Activated T-cell treated with anti-CD3 and anti-CD28 coated beads, Interleukin-2, amount 50 U/mL, for 4 hours (primary cell): Measurements from ENCODE around the gene NPSR1. TPM values are rescaled to one million over a fixed set of nuclear protein-coding genes. Genes with fewer than 3 reads are reported as not detected.
"Not testable (repeated sequence)": the region's sequence is repeated elsewhere in the genome, so short reads cannot be mapped to it uniquely, and the experiment has no call there.

Experiments
- ATAC-seq, 2 donors: fragments of 200-7000 bp; cut with Tn5 transposase; one replicate each; pipeline ENCODE4 v1.10.0; 2021
- DNase-seq: peaks from one replicate; pipeline ENCODE4 v3.0.0-alpha.2; 2020
- H3K27me3 Mint-ChIP-seq: one replicate; pipeline ENCODE4 v1.8.0; 2021; ENCODE audit warnings: low read depth, mixed read lengths
- H3K36me3 Mint-ChIP-seq: one replicate; pipeline ENCODE4 v1.8.0; 2022; ENCODE audit warnings: mixed read lengths; ENCODE audit not compliant: insufficient read depth
- H3K4me1 Mint-ChIP-seq: one replicate; pipeline ENCODE4 v1.8.0; 2021; ENCODE audit warnings: low read depth, mixed read lengths
- H3K4me3 Mint-ChIP-seq: one replicate; pipeline ENCODE4 v1.8.0; 2021; ENCODE audit warnings: mild to moderate bottlenecking, moderate library complexity, mixed read lengths
- H3K9me3 Mint-ChIP-seq: one replicate; pipeline ENCODE4 v1.8.0; 2021; ENCODE audit warnings: mixed read lengths
- total RNA-seq, 3 donors: library from RNA; stranded (reverse); gene quantifications; one replicate each; pipeline ENCODE4 v1.2.1, GENCODE V29; 2021

The NPSR1 gene, protein sequence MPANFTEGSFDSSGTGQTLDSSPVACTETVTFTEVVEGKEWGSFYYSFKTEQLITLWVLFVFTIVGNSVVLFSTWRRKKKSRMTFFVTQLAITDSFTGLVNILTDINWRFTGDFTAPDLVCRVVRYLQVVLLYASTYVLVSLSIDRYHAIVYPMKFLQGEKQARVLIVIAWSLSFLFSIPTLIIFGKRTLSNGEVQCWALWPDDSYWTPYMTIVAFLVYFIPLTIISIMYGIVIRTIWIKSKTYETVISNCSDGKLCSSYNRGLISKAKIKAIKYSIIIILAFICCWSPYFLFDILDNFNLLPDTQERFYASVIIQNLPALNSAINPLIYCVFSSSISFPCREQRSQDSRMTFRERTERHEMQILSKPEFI
- total RNA-seq = not detected

DNA sequence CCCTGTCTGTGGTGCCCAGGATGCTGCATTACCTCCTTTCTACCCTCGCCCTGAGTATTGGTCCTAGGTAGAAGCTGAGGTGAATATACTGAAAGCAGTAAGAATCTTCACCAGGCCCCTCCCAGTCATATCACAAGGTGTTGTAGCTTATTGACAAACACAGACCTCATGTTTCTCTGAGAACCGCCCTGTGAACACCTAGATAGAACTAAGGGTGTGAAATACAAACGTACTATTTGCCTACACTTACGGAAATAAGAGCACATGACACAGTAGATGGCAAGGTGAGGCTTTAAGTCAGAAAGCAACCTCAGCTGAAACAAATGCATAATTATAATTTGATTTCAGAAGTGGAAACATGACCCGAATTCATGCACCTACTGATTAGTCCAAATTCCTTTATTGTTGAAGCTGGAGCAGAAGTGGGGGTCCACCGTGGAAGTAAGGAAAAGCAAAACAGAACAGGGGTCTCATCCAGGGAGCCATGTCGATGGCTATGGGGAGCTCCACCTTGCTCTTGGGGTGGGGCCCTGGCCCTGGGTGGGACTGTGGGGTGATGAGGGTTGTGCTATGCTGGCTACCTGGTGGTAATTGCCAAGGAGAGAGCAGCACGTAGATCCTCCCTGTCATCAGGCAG, at the start of gene NPSR1:
Gene NPSR1, plus strand, starts transcription at position 587 of the 637 bp plus-strand sequence. CDS start 195 bp downstream, outside the sequence.
- no peaks in the 10 kb centered on the region for H3K36me3 Mint-ChIP-seq
- ATAC-seq (no peak), DNase-seq (no peak)
- no peaks in the 10 kb centered on the region for H3K4me1 Mint-ChIP-seq
- no peaks in the 10 kb centered on the region for H3K9me3 Mint-ChIP-seq
- H3K4me3 Mint-ChIP-seq = no peak within 1 kb of the TSS
- H3K27me3 Mint-ChIP-seq = peaks cover 3% of the 10 kb centered on the region

DNA sequence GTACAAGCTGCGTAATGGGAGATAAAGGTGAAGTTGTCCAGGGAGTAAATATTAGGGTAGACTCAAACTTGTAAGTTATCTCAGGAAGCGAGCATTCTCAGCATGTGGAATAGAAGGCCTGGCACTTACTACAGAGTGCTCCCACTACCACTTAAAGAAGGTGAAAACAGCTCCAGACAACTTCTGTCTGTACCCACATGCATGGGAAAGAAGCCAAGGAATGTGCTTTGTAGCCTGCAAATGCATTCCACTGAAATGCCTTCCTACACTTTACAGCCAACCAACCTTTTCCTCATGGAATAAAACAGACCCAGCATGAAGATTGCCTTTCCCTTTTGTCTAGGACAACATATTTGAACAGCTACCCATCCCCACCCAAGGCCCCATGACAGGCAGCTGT, 45.4 kb upstream of the NPSR1 start:
- Mint-ChIP-seq H3K4me3 (no peak overlapping the region), H3K9me3 (no peaks in the 10 kb centered on the region), H3K36me3 (no peaks in the 10 kb centered on the region), H3K4me1 (no peaks in the 10 kb centered on the region), H3K27me3 (no peaks in the 10 kb centered on the region)
- DNase-seq (no peak), ATAC-seq (no peak)

DNA sequence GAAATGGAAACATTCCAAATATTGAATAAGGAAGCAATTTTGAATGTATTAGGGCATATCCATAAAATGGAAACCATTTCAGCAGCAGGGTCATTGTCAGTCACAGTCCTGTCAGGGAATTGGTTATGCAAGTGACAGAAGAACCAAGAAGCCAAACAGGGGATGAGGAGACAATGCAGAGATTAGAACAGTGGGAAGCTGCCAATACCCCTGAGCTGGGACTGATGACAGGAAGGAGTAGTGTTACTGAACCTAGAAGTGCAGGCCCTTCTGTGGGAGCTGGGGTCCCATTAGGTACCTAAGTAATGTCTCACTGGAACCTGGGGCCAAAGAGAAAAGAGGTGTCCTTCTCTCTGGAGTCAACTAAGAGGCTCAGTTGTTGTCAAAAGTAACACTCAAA, 37.6 kb upstream of the NPSR1 start:
- no peaks in the 10 kb centered on the region for H3K36me3 Mint-ChIP-seq
- no peaks in the 10 kb centered on the region for H3K9me3 Mint-ChIP-seq
- no peaks in the 10 kb centered on the region for H3K4me1 Mint-ChIP-seq
- H3K27me3 Mint-ChIP-seq = no peaks in the 10 kb centered on the region
- DNase-seq = no peak
- H3K4me3 Mint-ChIP-seq = no peak overlapping the region
- ATAC-seq = no peak

DNA sequence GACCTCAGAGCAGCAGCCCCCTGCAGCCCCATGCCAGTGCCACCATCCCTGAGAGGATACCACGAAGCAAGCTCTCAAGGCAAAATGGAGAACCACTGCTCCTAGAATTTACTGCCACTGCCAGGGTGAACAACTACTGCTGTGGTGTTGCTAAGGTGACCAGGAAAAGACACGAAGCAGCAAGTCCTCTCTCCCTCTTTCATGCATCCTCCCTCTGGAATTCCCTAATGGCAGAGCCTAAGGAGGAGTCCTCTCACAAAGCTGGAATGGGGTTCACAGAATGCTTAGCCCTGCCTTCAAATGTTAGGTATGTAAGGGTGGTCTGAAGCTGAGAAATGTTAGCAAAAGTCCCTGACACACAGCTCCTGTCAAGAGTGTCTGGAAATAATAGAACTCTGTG, 35.8 kb upstream of the NPSR1 start:
- Mint-ChIP-seq H3K4me3 (no peak overlapping the region), H3K27me3 (no peaks in the 10 kb centered on the region), H3K4me1 (no peaks in the 10 kb centered on the region), H3K36me3 (no peaks in the 10 kb centered on the region), H3K9me3 (no peaks in the 10 kb centered on the region)
- DNase-seq (no peak), ATAC-seq (no peak)

DNA sequence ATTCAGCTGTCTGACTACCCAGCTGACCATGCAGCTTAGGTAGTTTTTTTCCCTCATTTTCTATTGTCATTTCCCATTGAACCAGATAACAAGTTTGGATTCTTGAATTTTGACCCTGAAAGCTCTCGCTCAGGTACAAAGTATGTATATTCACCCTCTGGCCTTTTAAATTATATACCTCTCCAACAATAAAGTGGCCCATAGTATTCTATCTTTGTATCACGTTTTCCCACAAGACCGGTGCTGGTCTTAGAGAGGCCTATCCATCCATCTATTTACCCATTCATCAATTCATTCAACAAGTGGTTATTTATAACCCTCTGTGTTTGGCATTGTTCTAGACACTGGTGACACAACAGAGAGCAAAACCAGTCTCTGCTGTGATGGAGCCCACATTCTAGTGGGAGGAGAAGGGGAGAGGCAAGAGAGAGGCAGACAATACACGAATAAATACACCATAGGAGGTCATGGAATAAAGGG, 35.2 kb upstream of the NPSR1 start:
- Mint-ChIP-seq H3K27me3 (no peaks in the 10 kb centered on the region), H3K4me1 (no peaks in the 10 kb centered on the region), H3K36me3 (no peaks in the 10 kb centered on the region), H3K9me3 (no peaks in the 10 kb centered on the region), H3K4me3 (no peak overlapping the region)
- ATAC-seq (no peak), DNase-seq (no peak)

DNA sequence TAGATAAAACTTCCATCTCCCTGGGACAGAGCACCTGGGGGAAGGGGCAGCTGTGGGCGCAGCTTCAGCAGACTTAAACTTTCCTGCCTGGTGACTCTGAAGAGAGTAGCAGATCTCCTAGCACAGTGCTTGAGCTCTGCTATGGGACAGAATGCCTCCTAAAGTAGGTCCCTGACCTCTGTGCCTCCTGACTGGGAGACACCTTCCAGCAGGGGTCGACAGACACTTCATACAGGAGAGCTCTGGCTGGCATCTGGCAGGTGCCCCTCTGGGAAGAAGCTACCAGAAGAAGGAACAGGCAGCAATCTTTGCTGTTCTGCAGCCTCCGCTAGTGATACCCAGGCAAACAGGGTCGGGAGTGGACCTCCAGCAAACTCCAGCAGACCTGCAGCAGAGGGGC, 29.4 kb upstream of the NPSR1 start:
- not testable (repeated sequence) for H3K27me3 Mint-ChIP-seq, DNase-seq, H3K9me3 Mint-ChIP-seq, ATAC-seq, H3K4me3 Mint-ChIP-seq, H3K4me1 Mint-ChIP-seq, H3K36me3 Mint-ChIP-seq

DNA sequence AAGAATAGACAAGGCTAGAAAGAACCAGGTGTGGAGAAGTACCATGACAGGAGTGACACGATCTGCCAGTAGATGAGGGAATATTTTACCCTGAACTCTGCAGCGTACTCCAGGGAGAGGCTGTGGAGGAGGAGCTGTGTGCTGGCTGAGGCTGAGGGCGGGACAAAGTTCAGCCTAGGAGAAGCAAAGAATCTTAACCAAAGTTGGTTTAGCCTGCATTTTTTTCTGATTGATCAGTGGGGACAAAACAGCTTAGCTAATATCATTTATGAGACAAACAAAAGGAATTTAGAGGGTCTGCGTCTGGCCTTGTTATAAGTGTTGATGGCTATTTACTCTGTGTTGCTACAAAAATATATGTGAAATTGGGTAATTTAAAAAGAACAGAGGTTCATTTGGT, 5.2 kb upstream of the NPSR1 start:
- Mint-ChIP-seq H3K4me3 (no peak overlapping the region), H3K4me1 (no peaks in the 10 kb centered on the region), H3K9me3 (no peaks in the 10 kb centered on the region)

DNA sequence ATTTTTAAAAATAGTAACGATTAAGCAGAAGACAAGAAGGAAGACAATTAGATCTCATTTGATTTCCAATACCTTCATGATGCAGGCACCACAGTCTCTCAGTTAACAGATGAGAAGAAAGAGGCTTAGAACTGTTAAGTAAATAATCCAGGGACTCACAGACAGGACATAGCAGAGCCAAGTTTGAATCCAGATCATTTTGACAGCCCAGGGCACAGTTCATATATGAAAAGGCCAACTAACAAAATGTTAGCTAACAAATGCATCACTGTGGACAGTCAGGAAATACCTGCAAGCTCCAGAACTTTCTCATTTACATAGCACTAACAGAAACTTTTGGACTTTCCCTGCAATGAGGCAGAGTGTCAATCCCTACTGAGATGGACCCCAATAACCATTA, 4.2 kb upstream of the NPSR1 start:
- Mint-ChIP-seq H3K9me3 (no peaks in the 10 kb centered on the region), H3K36me3 (no peaks in the 10 kb centered on the region), H3K4me3 (no peak overlapping the region)

More for the DNA sequence above, 5.2 kb upstream of the NPSR1 start:
- Mint-ChIP-seq H3K36me3 (no peaks in the 10 kb centered on the region), H3K27me3 (no peaks in the 10 kb centered on the region)
- DNase-seq = no peak
- ATAC-seq = no peak

DNA sequence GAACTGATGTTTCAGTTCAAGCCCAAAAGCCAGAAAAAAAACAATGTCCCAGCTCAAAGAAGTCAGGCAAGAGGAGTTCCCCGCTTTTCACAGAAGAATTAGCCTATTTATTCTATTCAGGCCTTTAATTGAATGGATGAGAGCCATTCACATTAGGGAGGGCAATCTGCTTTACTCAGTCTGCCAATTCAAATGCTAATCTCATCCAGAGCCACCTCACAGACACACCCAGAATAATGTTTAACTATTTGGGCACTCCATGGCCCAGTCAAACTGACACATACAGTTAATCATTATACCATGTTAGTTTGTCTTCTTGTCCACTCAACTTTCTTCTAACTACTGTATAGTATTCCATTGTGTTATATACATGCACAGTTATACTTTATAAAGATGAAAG, 2.6 kb upstream of the NPSR1 start:
- Mint-ChIP-seq H3K9me3 (no peaks in the 10 kb centered on the region), H3K4me1 (no peaks in the 10 kb centered on the region), H3K36me3 (no peaks in the 10 kb centered on the region), H3K4me3 (no peak overlapping the region), H3K27me3 (no peaks in the 10 kb centered on the region)
- no peak for ATAC-seq
- DNase-seq = no peak

More for the DNA sequence above, 4.2 kb upstream of the NPSR1 start:
- DNase-seq = no peak
- no peak for ATAC-seq
- H3K4me1 Mint-ChIP-seq = no peaks in the 10 kb centered on the region
- H3K27me3 Mint-ChIP-seq = no peaks in the 10 kb centered on the region

DNA sequence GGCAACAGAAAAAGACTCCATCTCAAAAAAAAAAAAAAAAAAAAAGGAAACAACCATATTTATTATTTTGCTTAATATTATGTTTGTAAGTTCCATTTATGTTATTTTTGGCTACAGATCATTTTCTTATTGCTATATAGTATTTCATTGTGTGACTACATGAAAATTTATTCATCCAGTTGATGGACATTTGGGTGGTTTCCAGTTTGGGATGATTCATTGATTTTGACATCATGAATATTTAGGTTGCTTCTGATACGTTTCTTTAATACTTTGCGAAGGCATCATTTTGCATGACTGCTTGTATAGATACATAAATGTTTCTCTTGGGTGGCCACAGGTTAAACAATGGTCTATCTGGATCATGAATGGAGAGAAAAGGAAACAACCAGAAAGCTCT, 2.0 kb upstream of the NPSR1 start:
- no peaks in the 10 kb centered on the region for H3K27me3 Mint-ChIP-seq
- H3K9me3 Mint-ChIP-seq = no peaks in the 10 kb centered on the region
- H3K36me3 Mint-ChIP-seq = no peaks in the 10 kb centered on the region
- ATAC-seq = no peak
- H3K4me1 Mint-ChIP-seq = no peaks in the 10 kb centered on the region
- DNase-seq = no peak
- H3K4me3 Mint-ChIP-seq = no peak overlapping the region

DNA sequence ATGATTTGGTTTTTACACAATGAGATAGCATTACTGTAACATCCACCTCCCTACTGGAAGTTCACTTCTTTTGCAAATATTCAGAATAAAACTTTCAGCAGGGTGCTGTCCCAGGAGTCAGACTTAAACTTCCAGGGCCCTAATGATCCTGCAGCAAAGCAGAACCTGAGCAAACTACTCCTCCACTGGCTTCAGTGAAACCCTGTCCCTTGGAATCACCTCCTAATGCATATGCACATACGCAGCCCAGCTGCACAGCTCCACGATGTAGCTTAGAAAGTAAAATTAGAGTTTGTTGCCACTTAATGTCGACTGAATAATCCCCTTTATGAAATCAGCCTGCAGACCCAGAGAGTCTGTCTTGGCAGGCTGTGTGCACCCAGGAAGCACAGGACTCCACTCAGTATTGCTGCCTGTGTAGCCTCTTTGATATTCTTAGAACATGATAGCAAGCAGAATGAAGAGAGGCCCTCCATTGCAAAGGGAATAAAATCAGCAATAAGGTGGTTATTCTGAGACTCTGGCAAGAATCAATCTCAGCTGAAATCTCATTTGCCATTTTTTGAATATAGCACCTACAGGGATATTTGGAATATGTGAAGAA, 1.6 kb downstream of the NPSR1 start:
- H3K9me3 Mint-ChIP-seq = no peaks in the 10 kb centered on the region
- H3K4me3 Mint-ChIP-seq = no peak overlapping the region
- H3K27me3 Mint-ChIP-seq = peaks cover 9% of the 10 kb centered on the region
- no peaks in the 10 kb centered on the region for H3K36me3 Mint-ChIP-seq
- DNase-seq (no peak), ATAC-seq (no peak)
- H3K4me1 Mint-ChIP-seq = no peaks in the 10 kb centered on the region

DNA sequence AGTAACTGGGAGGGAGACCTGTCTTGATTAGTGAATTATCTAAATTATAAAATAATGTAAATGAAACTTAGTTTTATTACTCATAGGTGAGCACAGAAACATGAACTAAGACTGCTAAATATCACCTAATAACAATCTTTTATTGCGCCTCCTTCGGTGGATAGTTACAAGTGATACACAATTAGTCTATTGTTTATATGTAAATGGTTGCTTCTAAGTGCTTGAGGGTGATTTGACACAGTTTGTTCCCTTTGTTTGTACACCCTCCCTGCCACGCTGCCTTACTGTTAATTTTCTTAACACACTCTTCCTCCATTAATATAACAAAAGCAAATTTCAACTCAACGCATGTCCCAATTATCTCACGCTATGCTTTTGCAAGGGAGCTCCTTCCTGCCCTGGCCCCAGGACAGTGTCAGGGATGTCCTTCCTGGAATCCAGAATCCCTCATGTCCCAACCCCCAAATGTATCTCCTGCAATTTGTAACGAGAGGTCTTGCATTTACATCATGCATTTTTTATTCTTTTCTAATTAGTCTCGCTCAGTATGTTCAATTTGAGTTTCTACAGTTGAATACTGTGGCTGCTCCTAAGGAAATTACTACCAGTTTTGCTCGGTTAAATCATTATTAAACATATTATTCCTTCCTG, 4.2 kb downstream of the NPSR1 start:
- Mint-ChIP-seq H3K4me3 (no peak overlapping the region), H3K36me3 (no peaks in the 10 kb centered on the region), H3K27me3 (peaks cover 13% of the 10 kb centered on the region), H3K9me3 (no peaks in the 10 kb centered on the region), H3K4me1 (no peaks in the 10 kb centered on the region)
- no peak for DNase-seq
- ATAC-seq = no peak

DNA sequence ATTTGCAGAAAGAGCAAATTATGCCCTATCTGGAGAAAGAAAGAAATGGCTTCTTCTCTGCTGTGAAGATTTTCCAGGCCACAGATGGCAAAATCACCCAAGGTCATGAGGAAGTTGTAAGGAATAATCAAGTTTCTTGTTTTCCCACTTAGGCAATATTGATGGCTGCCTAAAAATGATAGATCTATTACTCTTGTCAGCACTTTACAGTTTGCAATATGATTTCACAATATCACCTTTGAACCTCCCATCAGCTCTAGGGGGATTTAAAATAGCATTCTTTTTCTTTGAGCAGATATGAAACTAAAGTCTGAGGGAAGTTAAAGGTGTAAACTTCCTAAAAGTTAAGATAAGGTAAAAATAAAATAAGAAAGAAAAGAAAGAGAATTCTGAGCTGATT, 6.7 kb downstream of the NPSR1 start:
- no peaks in the 10 kb centered on the region for H3K9me3 Mint-ChIP-seq

DNA sequence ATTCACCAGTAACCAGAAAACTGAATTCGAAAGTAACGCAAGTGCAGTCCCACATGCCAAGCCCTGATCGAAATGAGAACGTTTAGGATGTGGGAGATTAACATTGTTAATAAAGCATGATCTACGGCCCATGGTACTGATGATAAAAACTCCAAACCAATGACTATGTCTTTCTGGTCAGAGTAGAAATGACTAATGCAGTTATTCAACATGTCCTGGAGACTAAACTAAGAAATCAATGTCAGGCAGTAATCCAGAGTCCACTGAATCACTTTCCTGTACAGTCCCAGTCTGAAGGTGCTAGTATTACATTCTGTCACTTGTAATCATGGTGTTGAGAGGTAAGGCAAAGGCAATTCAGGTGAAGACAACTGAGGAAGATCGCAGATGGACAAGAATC, 14.4 kb downstream of the NPSR1 start:
- Mint-ChIP-seq H3K36me3 (no peaks in the 10 kb centered on the region), H3K27me3 (no peaks in the 10 kb centered on the region), H3K9me3 (no peaks in the 10 kb centered on the region), H3K4me1 (no peaks in the 10 kb centered on the region), H3K4me3 (no peak overlapping the region)
- ATAC-seq = no peak
- DNase-seq = no peak

More for the DNA sequence above, 6.7 kb downstream of the NPSR1 start:
- DNase-seq = no peak
- peaks cover 13% of the 10 kb centered on the region for H3K27me3 Mint-ChIP-seq
- no peaks in the 10 kb centered on the region for H3K4me1 Mint-ChIP-seq
- H3K36me3 Mint-ChIP-seq = no peaks in the 10 kb centered on the region
- H3K4me3 Mint-ChIP-seq = no peak overlapping the region
- no peak for ATAC-seq
